Mucosa of stomach (tissue), 1 donor: ENCODE measurements around the gene PDE11A.
"Not testable (repeated sequence)": the region's sequence is repeated elsewhere in the genome, so short reads cannot be mapped to it uniquely, and the experiment has no call there.

Source experiments
- H3K27me3 ChIP-seq: one replicate; pipeline ENCODE4 v1.7.0; 2013; ENCODE audit warnings: mild to moderate bottlenecking, low read length; ENCODE audit not compliant: control insufficient read depth, insufficient read depth
- H3K36me3 ChIP-seq: one replicate; pipeline ENCODE4 v1.7.0; 2013; ENCODE audit warnings: low read length; ENCODE audit not compliant: control insufficient read depth, insufficient read depth
- H3K4me1 ChIP-seq: one replicate; pipeline ENCODE4 v1.7.0; 2013; ENCODE audit warnings: mild to moderate bottlenecking, low read length; ENCODE audit not compliant: control insufficient read depth, insufficient read depth
- H3K4me3 ChIP-seq: one replicate; pipeline ENCODE4 v1.7.0; 2013; ENCODE audit warnings: low read length
- H3K9ac ChIP-seq: one replicate; pipeline ENCODE4 v1.7.0; 2013; ENCODE audit warnings: mild to moderate bottlenecking, low read length, moderate library complexity
- H3K9me3 ChIP-seq: one replicate; pipeline ENCODE4 v1.7.0; 2013; ENCODE audit warnings: mild to moderate bottlenecking, low read length, moderate library complexity; ENCODE audit not compliant: control insufficient read depth
- donor health status: Pancreatic carcinoma.

PDE11A gene

GRCh38 chr2:177992992-177993391 is 79.6 kb downstream of the PDE11A start:
- H3K27me3 ChIP-seq = no peaks in the 10 kb centered on the region
- no peaks in the 10 kb centered on the region for H3K36me3 ChIP-seq
- H3K9ac ChIP-seq = no peak overlapping the region
- H3K4me1 ChIP-seq = no peaks in the 10 kb centered on the region
- H3K4me3 ChIP-seq = no peak overlapping the region
- no peaks in the 10 kb centered on the region for H3K9me3 ChIP-seq

- Histone ChIP-seq H3K36me3 (no peaks in the 10 kb centered on the region), H3K9ac (no peak overlapping the region), H3K4me3 (no peak overlapping the region), H3K27me3 (no peaks in the 10 kb centered on the region), H3K9me3 (no peaks in the 10 kb centered on the region), H3K4me1 (no peaks in the 10 kb centered on the region)
Measured at GRCh38 chr2:177989029-177989885, 83.3 kb downstream of the PDE11A start.

GRCh38 chr2:177984749-177985148 is 87.8 kb downstream of the PDE11A start:
- Histone ChIP-seq H3K9ac (no peak overlapping the region), H3K4me3 (no peak overlapping the region), H3K9me3 (no peaks in the 10 kb centered on the region), H3K36me3 (no peaks in the 10 kb centered on the region), H3K27me3 (no peaks in the 10 kb centered on the region), H3K4me1 (no peaks in the 10 kb centered on the region)

GRCh38 chr2:177983183-177983788 is 89.3 kb downstream of the PDE11A start:
- no peaks in the 10 kb centered on the region for H3K27me3 ChIP-seq
- no peaks in the 10 kb centered on the region for H3K9me3 ChIP-seq
- no peak overlapping the region for H3K4me3 ChIP-seq
- no peak overlapping the region for H3K9ac ChIP-seq
- H3K4me1 ChIP-seq = no peaks in the 10 kb centered on the region
- H3K36me3 ChIP-seq = no peaks in the 10 kb centered on the region

- H3K4me1 ChIP-seq = peaks cover 13% of the 10 kb centered on the region
- no peaks in the 10 kb centered on the region for H3K9me3 ChIP-seq
- no peak overlapping the region for H3K4me3 ChIP-seq
- no peaks in the 10 kb centered on the region for H3K27me3 ChIP-seq
- no peak overlapping the region for H3K9ac ChIP-seq
- H3K36me3 ChIP-seq = no peaks in the 10 kb centered on the region
Measured at GRCh38 chr2:177972782-177973181, 99.8 kb downstream of the PDE11A start.

GRCh38 chr2:177972123-177972522 is 100.5 kb downstream of the PDE11A start:
- Histone ChIP-seq H3K36me3 (no peaks in the 10 kb centered on the region), H3K9me3 (no peaks in the 10 kb centered on the region), H3K4me1 (peaks cover 13% of the 10 kb centered on the region), H3K9ac (no peak overlapping the region), H3K27me3 (no peaks in the 10 kb centered on the region), H3K4me3 (no peak overlapping the region)

GRCh38 chr2:177970670-177971454 is 101.7 kb downstream of the PDE11A start:
- H3K36me3 ChIP-seq = no peaks in the 10 kb centered on the region
- peaks cover 13% of the 10 kb centered on the region for H3K4me1 ChIP-seq
- H3K4me3 ChIP-seq = no peak overlapping the region
- H3K9me3 ChIP-seq = no peaks in the 10 kb centered on the region
- no peak overlapping the region for H3K9ac ChIP-seq
- no peaks in the 10 kb centered on the region for H3K27me3 ChIP-seq

- Histone ChIP-seq H3K36me3 (no peaks in the 10 kb centered on the region), H3K9ac (no peak overlapping the region)
Measured at GRCh38 chr2:177964892-177965291, 107.7 kb downstream of the PDE11A start.

GRCh38 chr2:177952151-177952550 is 120.4 kb downstream of the PDE11A start:
- no peaks in the 10 kb centered on the region for H3K36me3 ChIP-seq
- H3K27me3 ChIP-seq = no peaks in the 10 kb centered on the region
- no peak overlapping the region for H3K4me3 ChIP-seq
- H3K4me1 ChIP-seq = no peaks in the 10 kb centered on the region
- no peak overlapping the region for H3K9ac ChIP-seq
- H3K9me3 ChIP-seq = no peaks in the 10 kb centered on the region

More at GRCh38 chr2:177964892-177965291, 107.7 kb downstream of the PDE11A start:
- H3K9me3 ChIP-seq = no peaks in the 10 kb centered on the region
- H3K4me1 ChIP-seq = no peaks in the 10 kb centered on the region
- no peaks in the 10 kb centered on the region for H3K27me3 ChIP-seq
- H3K4me3 ChIP-seq = no peak overlapping the region

GRCh38 chr2:177947598-177947997 is 125.0 kb downstream of the PDE11A start:
- not testable (repeated sequence) for H3K36me3 ChIP-seq, H3K9me3 ChIP-seq, H3K4me1 ChIP-seq, H3K9ac ChIP-seq, H3K27me3 ChIP-seq, H3K4me3 ChIP-seq

- not testable (repeated sequence) for H3K27me3 ChIP-seq, H3K9me3 ChIP-seq, H3K4me1 ChIP-seq, H3K36me3 ChIP-seq, H3K4me3 ChIP-seq, H3K9ac ChIP-seq
Measured at GRCh38 chr2:177944530-177944929, 128.0 kb downstream of the PDE11A start.

- no peaks in the 10 kb centered on the region for H3K36me3 ChIP-seq
- H3K4me3 ChIP-seq = no peak overlapping the region
- H3K9ac ChIP-seq = no peak overlapping the region
- H3K27me3 ChIP-seq = no peaks in the 10 kb centered on the region
- H3K9me3 ChIP-seq = no peaks in the 10 kb centered on the region
- H3K4me1 ChIP-seq = no peaks in the 10 kb centered on the region
Measured at GRCh38 chr2:177942731-177943130, 129.8 kb downstream of the PDE11A start.
